Hematopoietic multipotent progenitor cell (in vitro differentiated cells): ENCODE data around the gene EGLN1. TPM values are rescaled to one million over a fixed set of nuclear protein-coding genes. Genes with fewer than 3 reads are reported as not detected.
"Not testable (repeated sequence)": the region's sequence is repeated elsewhere in the genome, so short reads cannot be mapped to it uniquely, and the experiment has no call there.

Experiments
- DNase-seq, 3 donors: peaks; one replicate each; pipeline ENCODE4 v3.0.0-alpha.2; 2011 to 2015; ENCODE audit warnings: low read depth in 2 of 3, low spot score in 2 of 3
- total RNA-seq: library from RNA; depleted of rRNA; stranded (reverse); fragments of >200 nt; gene quantifications from one replicate; pipeline ENCODE4 v1.2.3, GENCODE V29; 2012

The EGLN1 gene
- total RNA-seq = 12.4 TPM

- DNase-seq = peak; percentile 72 to 83 (median 76)
Observed at GRCh38 chr1:231421971-231422797, at the start of gene EGLN1. TSS of gene EGLN1 (minus strand) at chr1:231422287. CDS start at chr1:231421888, 399 bp downstream.

- DNase-seq = not testable (repeated sequence)
Observed at GRCh38 chr1:231471500-231471899, 49.4 kb upstream of the EGLN1 start.

GRCh38 chr1:231471027-231471426 lies 48.9 kb upstream of the EGLN1 start:
- not testable (repeated sequence) for DNase-seq

GRCh38 chr1:231467986-231468385 lies 45.9 kb upstream of the EGLN1 start:
- DNase-seq = no peak

- DNase-seq = no peak
Observed at GRCh38 chr1:231465051-231465450, 43.0 kb upstream of the EGLN1 start.

- no peak for DNase-seq
Observed at GRCh38 chr1:231463541-231463940, 41.5 kb upstream of the EGLN1 start.

GRCh38 chr1:231460614-231461013 lies 38.5 kb upstream of the EGLN1 start:
- DNase-seq = peak; percentile 18 to 96 (median 94)

GRCh38 chr1:231459438-231459837 lies 37.4 kb upstream of the EGLN1 start:
- DNase-seq = not testable (repeated sequence)

- not testable (repeated sequence) for DNase-seq
Observed at GRCh38 chr1:231457956-231458355, 35.9 kb upstream of the EGLN1 start.

- DNase-seq = not testable (repeated sequence)
Observed at GRCh38 chr1:231454133-231454532, 32.0 kb upstream of the EGLN1 start.

GRCh38 chr1:231446138-231446537 lies 24.1 kb upstream of the EGLN1 start:
- no peak for DNase-seq

- no peak for DNase-seq
Observed at GRCh38 chr1:231444059-231444458, 22.0 kb upstream of the EGLN1 start.

- DNase-seq = no peak
Observed at GRCh38 chr1:231443363-231443762, 21.3 kb upstream of the EGLN1 start.

- no peak for DNase-seq
Observed at GRCh38 chr1:231442735-231443134, 20.6 kb upstream of the EGLN1 start.

GRCh38 chr1:231432996-231433395 lies 10.9 kb upstream of the EGLN1 start:
- no peak for DNase-seq

GRCh38 chr1:231431665-231432415 lies 9.8 kb upstream of the EGLN1 start:
- no peak for DNase-seq

GRCh38 chr1:231430678-231431352 lies 8.7 kb upstream of the EGLN1 start:
- not testable (repeated sequence) for DNase-seq

- peak in 1 of 3 donors; percentile 33 for DNase-seq
Observed at GRCh38 chr1:231428377-231428776, 6.3 kb upstream of the EGLN1 start.

GRCh38 chr1:231424950-231425805 lies 3.1 kb upstream of the EGLN1 start:
- peak in 1 of 3 donors; percentile 13 for DNase-seq

- no peak for DNase-seq
Observed at GRCh38 chr1:231423648-231424047, 1.6 kb upstream of the EGLN1 start.
